ENCODE measurements around the gene CCDC39. TPM values are rescaled to one million over a fixed set of nuclear protein-coding genes. Genes with fewer than 3 reads are reported as not detected.

CCDC39 gene
- total and polyA plus RNA-seq, 2 of the 8 experiments (the other 6 are each of a cell fraction or from before 2014, with no cell fraction given), result 0.12 to 0.80 TPM

DNA sequence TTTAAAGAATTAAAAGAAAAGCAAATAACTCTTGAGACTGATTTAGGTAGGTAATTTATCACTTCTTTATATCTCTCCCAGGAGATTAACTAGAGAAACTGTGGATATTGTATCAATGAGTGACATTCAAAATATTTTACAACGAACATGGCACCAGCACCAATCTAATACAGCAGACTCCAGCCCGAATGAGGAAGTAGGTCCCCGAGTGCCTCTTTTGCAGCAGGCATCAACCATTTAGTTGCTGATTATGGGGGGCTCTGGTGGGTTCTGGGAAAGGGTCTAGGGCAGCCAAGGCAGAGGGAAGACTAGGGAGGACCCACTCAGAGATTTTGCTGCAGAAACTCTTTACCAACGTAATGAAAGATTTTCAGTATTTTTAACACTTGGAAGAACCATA, 109.1 kb downstream of the CCDC39 start:
- TF ChIP-seq TEAD4 (IDR thresholded peaks at IDR 0.05; ENCODE audit: low read depth, low read length), result no peak
- no peak for TF ChIP-seq SIN3A (conservative IDR thresholded peaks at IDR 0.05 in 1 of 2, IDR thresholded peaks at IDR 0.05 in 1 of 2; ENCODE audit: low read depth in 1 of 2, low read length in 2 of 2)
- TF ChIP-seq SRF (IDR thresholded peaks at IDR 0.05; ENCODE audit: low read depth, low read length), result no peak
- no peak for TF ChIP-seq RAD21 (IDR thresholded peaks at IDR 0.05 in 1 of 2, conservative IDR thresholded peaks at IDR 0.05 in 1 of 2; ENCODE audit: low read depth in 2 of 2, low read length in 2 of 2)
- TF ChIP-seq SIRT6 (IDR thresholded peaks at IDR 0.05; ENCODE audit: low read length), result no peak
- TF ChIP-seq CBX5 (IDR thresholded peaks at IDR 0.05; ENCODE audit: low read depth, low read length), result no peak
- TF ChIP-seq SP4 (IDR thresholded peaks at IDR 0.05; ENCODE audit: low read length), result no peak
- no peaks in the 10 kb centered on the region for H4K20me1 ChIP-seq (replicated peaks in 1 of 2; ENCODE audit: control insufficient read depth in 1 of 2, insufficient read depth in 2 of 2, low read length in 2 of 2)
- H4K5ac ChIP-seq (ENCODE audit: insufficient read length, low read depth, low read length), result no peak overlapping the region
- no peak overlapping the region for H3K18ac ChIP-seq (ENCODE audit: extremely low read depth, low read length)
- ChIA-PET CTCF (ENCODE audit: partially characterized antibody) (interaction anchor here (1.1 kb wide), 1 partner anchor 640 kb away, joined by 3 read pairs; no protein-coding TSS in a partner anchor), POLR2A (ENCODE audit: partially characterized antibody) (no interaction called here)
- H3K27me3 ChIP-seq (replicated peaks in 1 of 4; ENCODE audit: control insufficient read depth in 3 of 4, extremely low read depth in 1 of 4, insufficient read depth in 3 of 4, low read length in 3 of 4), result no peaks in the 10 kb centered on the region
- no peaks in the 10 kb centered on the region for H3K9me3 ChIP-seq (ENCODE audit: insufficient read depth in 2 of 2, low read depth in 1 of 2, low read length in 1 of 2)
- no peak overlapping the region for H2BK15ac ChIP-seq (ENCODE audit: low read length)
- no peak overlapping the region for H2BK120ac ChIP-seq (replicated peaks; ENCODE audit: low read depth, low read length)
- H2BK20ac ChIP-seq (ENCODE audit: low read length), result no peak overlapping the region
- no peak overlapping the region for H2BK12ac ChIP-seq (ENCODE audit: low read depth, low read length)
- no peak overlapping the region for H4K8ac ChIP-seq (ENCODE audit: extremely low read depth, insufficient read depth, low read length)
- H3K14ac ChIP-seq (ENCODE audit: insufficient read length), result no peak overlapping the region
- no peak overlapping the region for H3K4me2 ChIP-seq (ENCODE audit: insufficient read depth in 1 of 2, low read depth in 2 of 2, low read length in 2 of 2)
- H3K23me2 ChIP-seq (ENCODE audit: low read depth, low read length), result no peaks in the 10 kb centered on the region
- 90% methylated on average over 4 of the region's 4 CpGs; no CpG with 5 or more reads in 1 of the 2 experiments for WGBS, 2 experiments (ENCODE audit: extremely low coverage in 1 of 2, insufficient coverage in 1 of 2, insufficient read length in 1 of 2, insufficient replicate concordance in 2 of 2, low coverage in 1 of 2, low lambda C conversion rate in 2 of 2, missing lambda C conversion rate in 1 of 2)
- no peak overlapping the region for H3K4me3 ChIP-seq (ENCODE audit: extremely low read depth in 1 of 4, insufficient read depth in 2 of 4, low read depth in 3 of 4, low read length in 4 of 4)
- no peak overlapping the region for H2AK5ac ChIP-seq (ENCODE audit: low read depth, low read length)
- no peaks in the 10 kb centered on the region for H3K79me2 ChIP-seq (ENCODE audit: control insufficient read depth in 1 of 2, insufficient read depth in 2 of 2, low read length in 2 of 2)
- H3K9ac ChIP-seq (replicated peaks in 1 of 4; ENCODE audit: extremely low read depth in 1 of 4, low read depth in 3 of 4, low read length in 3 of 4), result no peak overlapping the region
- H2AFZ ChIP-seq (ENCODE audit: low read length), result no peak overlapping the region
- peaks cover 0 to 3% (median 0%) of the 10 kb centered on the region in 4 experiments; a peak in 1 of 7 replicates for H3K4me1 ChIP-seq (replicated peaks in 1 of 4; ENCODE audit: control insufficient read depth in 3 of 4, insufficient read depth in 4 of 4, low read length in 3 of 4)
- H3K23ac ChIP-seq (ENCODE audit: insufficient read length), result no peak overlapping the region
- no peak overlapping the region for H3K56ac ChIP-seq (replicated peaks; ENCODE audit: insufficient read length, low read depth, low read length)
- H3K79me1 ChIP-seq (ENCODE audit: low read depth, low read length), result no peaks in the 10 kb centered on the region
- H4K91ac ChIP-seq (replicated peaks; ENCODE audit: insufficient read length, low read length), result no peak overlapping the region
- H3K36me3 ChIP-seq (ENCODE audit: control insufficient read depth in 2 of 4, insufficient read depth in 4 of 4, low read length in 3 of 4), result no peaks in the 10 kb centered on the region
- no peak overlapping the region for H2BK5ac ChIP-seq (ENCODE audit: low read depth, low read length)
- no peak overlapping the region for H3K27ac ChIP-seq (ENCODE audit: low read depth, low read length)
- no peak for FAIRE-seq
- H3K4ac ChIP-seq (replicated peaks; ENCODE audit: insufficient read length, low read depth, low read length), result no peak overlapping the region
- no peak for DNase-seq (ENCODE audit: low read depth in 1 of 2, low spot score in 2 of 2)
